Esophagus squamous epithelium (tissue), 5 donors: ENCODE measurements around the gene QRICH1. TPM values are rescaled to one million over a fixed set of nuclear protein-coding genes. Genes with fewer than 3 reads are reported as not detected.
A peak's percentile ranks its signal among the peaks of the same experiment; 100 is the strongest.

Source experiments
- DNase-seq: peaks from one replicate; lab custom pipeline; 2025; lab: John Stamatoyannopoulos, UW
- H3K27ac ChIP-seq, 4 donors: fragments of 200-600 bp; sonication (generic); one replicate each; pipeline ENCODE4 v1.5.1; 2016 to 2019; ENCODE audit warnings: mild to moderate bottlenecking in 1 of 4
- H3K27me3 ChIP-seq, 4 donors: fragments of 200-600 bp; sonication (generic); 1 replicate in 3 of 4; 2 replicates in 1 of 4; pipeline versions ENCODE4 v1.5.1 to v1.6.0; 2017 to 2021; ENCODE audit warnings: antibody characterized with exemption in 1 of 4
- H3K36me3 ChIP-seq, 3 donors: fragments of 200-600 bp; sonication (generic); one replicate each; pipeline ENCODE4 v1.5.1; 2016 to 2019
- H3K4me1 ChIP-seq, 3 donors: fragments of 200-600 bp; sonication (generic); one replicate each; pipeline ENCODE4 v1.5.1; 2017 to 2019
- H3K4me3 ChIP-seq, 4 donors: fragments of 200-600 bp; sonication (generic); 1 replicate in 3 of 4; 2 replicates in 1 of 4; pipeline ENCODE4 v1.5.1; 2016 to 2019; ENCODE audit warnings: mild to moderate bottlenecking in 2 of 4, moderate library complexity in 1 of 4
- H3K9me3 ChIP-seq, 3 donors: fragments of 200-600 bp; sonication (generic); one replicate each; pipeline ENCODE4 v1.5.1; 2016 to 2019
- POLR2A ChIP-seq, 4 donors: fragments of 450-650 bp; IDR thresholded peaks; one replicate each; pipeline ENCODE4 v1.6.1; 2017; ENCODE audit warnings: antibody characterized with exemption in 4 of 4, mild to moderate bottlenecking in 4 of 4, moderate library complexity in 3 of 4
- WGBS, 2 donors: methylation state at CpG; one replicate each; pipeline ENCODE4 v1.1.5; 2018; 5-methylcytosine and 5-hydroxymethylcytosine counted together
- intact Hi-C: fragments of 100-400 bp; cut with DNase I; formaldehyde crosslinking; loops from one replicate; pipeline ENCODE4 v1.15.0; 2022
- total RNA-seq, 4 donors: library from RNA; depleted of rRNA; stranded (reverse); fragments of >200 nt; gene quantifications; one replicate each; pipeline ENCODE4 v1.1.0, GENCODE V29; 2016
- TF ChIP-seq, protein P1 (sequence below), 6 experiments: fragments of 450-650 bp in 4 of 6; fragments of 200-600 bp in 2 of 6; sonication (generic) in 2 of 6; IDR thresholded peaks; one replicate each; pipeline ENCODE4 v1.5.1; 2016 to 2019; ENCODE audit warnings: antibody characterized with exemption in 6 of 6, mild to moderate bottlenecking in 4 of 6, moderate library complexity in 4 of 6
- donor health status: DM: yes; HTN: yes; CAD: no.

Gene QRICH1
- total RNA-seq, 4 donors from 2014 or later = 36.8 to 85.6 (median 49.1) TPM

DNA sequence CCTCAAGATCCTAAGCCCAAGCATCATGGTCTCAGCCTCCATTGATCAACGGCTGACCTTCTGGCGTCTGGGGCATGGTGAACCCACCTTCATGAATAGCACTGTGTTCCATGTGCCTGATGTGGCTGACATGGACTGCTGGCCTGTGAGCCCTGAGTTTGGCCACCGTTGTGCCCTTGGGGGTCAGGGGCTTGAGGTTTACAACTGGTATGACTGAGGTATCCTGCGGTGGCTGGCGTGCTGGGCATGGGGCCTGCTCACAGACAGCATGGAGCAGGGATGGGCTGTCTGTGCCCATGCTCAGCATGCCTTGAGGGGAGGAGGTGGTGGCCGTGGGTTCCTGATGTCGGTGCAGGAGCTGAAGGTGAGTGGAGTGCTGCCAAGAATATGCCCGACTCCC, 78.8 kb downstream of the QRICH1 start:
- no peak overlapping the region for H3K27ac ChIP-seq
- intact Hi-C loops = no loop called here
- peaks cover 23 to 61% (median 30%) of the 10 kb centered on the region in 3 donors for H3K4me1 ChIP-seq
- H3K9me3 ChIP-seq = no peaks in the 10 kb centered on the region
- WGBS, 2 donors = 55 to 71% methylated on average over 2 to 7 of the region's 8 CpGs
- no peak overlapping the region for H3K4me3 ChIP-seq
- H3K36me3 ChIP-seq = peaks cover 11 to 59% (median 23%) of the 10 kb centered on the region in 3 donors
- DNase-seq = no peak
- H3K27me3 ChIP-seq = no peaks in the 10 kb centered on the region
- TF ChIP-seq POLR2A (IDR thresholded peaks at IDR 0.05) = no peak
- TF ChIP-seq, protein P1, sequence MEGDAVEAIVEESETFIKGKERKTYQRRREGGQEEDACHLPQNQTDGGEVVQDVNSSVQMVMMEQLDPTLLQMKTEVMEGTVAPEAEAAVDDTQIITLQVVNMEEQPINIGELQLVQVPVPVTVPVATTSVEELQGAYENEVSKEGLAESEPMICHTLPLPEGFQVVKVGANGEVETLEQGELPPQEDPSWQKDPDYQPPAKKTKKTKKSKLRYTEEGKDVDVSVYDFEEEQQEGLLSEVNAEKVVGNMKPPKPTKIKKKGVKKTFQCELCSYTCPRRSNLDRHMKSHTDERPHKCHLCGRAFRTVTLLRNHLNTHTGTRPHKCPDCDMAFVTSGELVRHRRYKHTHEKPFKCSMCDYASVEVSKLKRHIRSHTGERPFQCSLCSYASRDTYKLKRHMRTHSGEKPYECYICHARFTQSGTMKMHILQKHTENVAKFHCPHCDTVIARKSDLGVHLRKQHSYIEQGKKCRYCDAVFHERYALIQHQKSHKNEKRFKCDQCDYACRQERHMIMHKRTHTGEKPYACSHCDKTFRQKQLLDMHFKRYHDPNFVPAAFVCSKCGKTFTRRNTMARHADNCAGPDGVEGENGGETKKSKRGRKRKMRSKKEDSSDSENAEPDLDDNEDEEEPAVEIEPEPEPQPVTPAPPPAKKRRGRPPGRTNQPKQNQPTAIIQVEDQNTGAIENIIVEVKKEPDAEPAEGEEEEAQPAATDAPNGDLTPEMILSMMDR (IDR thresholded peaks at IDR 0.05) = no peak

DNA sequence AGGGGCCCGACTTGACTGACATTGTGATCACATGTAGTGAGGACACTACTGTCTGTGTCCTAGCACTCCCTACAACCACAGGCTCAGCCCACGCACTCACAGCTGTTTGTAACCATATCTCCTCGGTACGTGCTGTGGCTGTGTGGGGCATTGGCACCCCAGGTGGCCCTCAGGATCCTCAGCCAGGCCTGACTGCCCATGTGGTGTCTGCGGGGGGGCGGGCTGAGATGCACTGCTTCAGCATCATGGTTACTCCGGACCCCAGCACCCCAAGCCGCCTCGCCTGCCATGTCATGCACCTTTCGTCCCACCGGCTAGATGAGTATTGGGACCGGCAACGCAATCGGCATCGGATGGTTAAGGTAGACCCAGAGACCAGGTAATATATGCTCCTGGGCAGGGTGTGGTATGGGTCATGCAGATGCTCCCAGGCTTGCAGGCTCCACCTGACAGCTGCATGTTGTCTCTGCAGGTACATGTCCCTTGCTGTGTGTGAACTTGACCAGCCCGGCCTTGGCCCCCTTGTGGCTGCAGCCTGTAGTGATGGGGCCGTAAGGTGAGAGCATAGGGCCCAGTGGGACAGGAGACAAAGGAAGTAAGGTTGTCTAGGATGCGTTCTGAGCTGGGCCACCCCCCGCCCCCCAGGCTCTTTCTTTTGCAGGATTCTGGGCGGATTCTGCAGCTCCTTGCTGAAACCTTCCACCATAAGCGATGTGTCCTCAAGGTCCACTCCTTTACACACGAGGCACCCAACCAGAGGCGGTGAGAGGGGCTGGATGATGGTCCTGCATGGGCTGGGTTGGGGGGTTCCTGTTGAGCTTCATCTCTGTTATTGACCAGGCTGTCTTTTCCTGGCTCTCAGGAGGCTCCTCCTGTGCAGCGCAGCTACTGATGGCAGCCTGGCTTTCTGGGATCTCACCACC, 79.9 kb downstream of the QRICH1 start:
- peaks cover 11 to 60% (median 23%) of the 10 kb centered on the region in 3 donors for H3K36me3 ChIP-seq
- WGBS, 2 donors = 64 to 71% methylated on average over 10 to 15 of the region's 24 CpGs
- TF ChIP-seq, protein P1 (IDR thresholded peaks at IDR 0.05) = peak in 5 of 6 experiments; percentile 31 to 72 (median 47)
- TF ChIP-seq POLR2A (IDR thresholded peaks at IDR 0.05) = no peak
- no peak for DNase-seq
- H3K9me3 ChIP-seq = no peaks in the 10 kb centered on the region
- no peaks in the 10 kb centered on the region for H3K27me3 ChIP-seq
- H3K4me1 ChIP-seq = peaks cover 14 to 58% (median 19%) of the 10 kb centered on the region in 3 donors
- no peak overlapping the region for H3K27ac ChIP-seq
- intact Hi-C loops = no loop called here
- H3K4me3 ChIP-seq = no peak overlapping the region

DNA sequence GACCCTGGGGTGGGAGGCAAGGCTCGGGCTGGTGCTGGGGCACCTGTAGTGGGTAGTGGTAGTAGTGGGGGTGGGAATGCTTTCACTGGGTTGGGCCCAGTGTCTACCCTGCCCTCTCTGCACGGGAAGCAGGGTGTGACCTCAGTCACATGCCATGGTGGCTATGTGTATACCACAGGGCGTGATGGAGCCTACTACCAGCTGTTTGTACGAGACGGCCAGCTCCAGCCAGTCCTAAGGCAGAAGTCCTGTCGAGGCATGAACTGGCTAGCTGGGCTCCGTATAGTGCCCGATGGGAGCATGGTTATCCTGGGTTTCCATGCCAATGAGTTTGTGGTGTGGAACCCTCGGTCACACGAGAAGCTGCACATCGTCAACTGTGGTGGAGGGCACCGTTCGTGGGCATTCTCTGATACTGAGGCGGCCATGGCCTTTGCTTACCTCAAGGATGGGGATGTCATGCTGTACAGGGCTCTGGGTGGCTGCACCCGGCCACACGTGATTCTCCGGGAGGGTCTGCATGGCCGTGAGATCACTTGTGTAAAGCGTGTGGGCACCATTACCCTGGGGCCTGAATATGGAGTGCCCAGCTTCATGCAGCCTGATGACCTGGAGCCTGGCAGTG, 80.6 kb downstream of the QRICH1 start:
- H3K36me3 ChIP-seq = peaks cover 11 to 64% (median 23%) of the 10 kb centered on the region in 3 donors
- peaks cover 10 to 60% (median 20%) of the 10 kb centered on the region in 3 donors for H3K4me1 ChIP-seq
- TF ChIP-seq POLR2A (IDR thresholded peaks at IDR 0.05) = no peak
- TF ChIP-seq, protein P1 (IDR thresholded peaks at IDR 0.05) = no peak
- no peak overlapping the region for H3K27ac ChIP-seq
- no peak for DNase-seq
- WGBS, 2 donors = 77 to 83% methylated on average over 6 to 9 of the region's 19 CpGs
- no peak overlapping the region for H3K4me3 ChIP-seq
- intact Hi-C loops = no loop called here
- H3K9me3 ChIP-seq = no peaks in the 10 kb centered on the region
- H3K27me3 ChIP-seq = no peaks in the 10 kb centered on the region

DNA sequence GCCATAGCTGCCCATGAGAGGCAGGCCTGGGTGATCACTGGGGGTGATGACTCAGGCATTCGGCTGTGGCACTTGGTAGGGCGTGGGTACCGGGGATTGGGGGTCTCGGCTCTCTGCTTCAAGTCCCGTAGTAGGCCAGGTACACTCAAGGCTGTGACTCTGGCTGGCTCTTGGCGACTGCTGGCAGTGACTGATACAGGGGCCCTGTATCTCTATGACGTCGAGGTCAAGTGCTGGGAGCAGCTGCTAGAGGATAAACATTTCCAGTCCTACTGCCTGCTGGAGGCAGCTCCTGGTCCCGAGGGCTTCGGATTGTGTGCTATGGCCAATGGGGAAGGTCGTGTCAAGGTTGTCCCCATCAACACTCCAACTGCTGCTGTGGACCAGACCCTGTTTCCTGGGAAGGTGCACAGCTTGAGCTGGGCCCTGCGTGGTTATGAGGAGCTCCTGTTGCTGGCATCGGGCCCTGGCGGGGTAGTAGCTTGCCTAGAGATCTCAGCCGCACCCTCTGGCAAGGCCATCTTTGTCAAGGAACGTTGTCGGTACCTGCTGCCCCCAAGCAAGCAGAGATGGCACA, 81.3 kb downstream of the QRICH1 start:
- intact Hi-C loops = no loop called here
- Histone ChIP-seq H3K36me3 (peaks cover 11 to 64% (median 23%) of the 10 kb centered on the region in 3 donors), H3K4me3 (no peak overlapping the region), H3K27me3 (no peaks in the 10 kb centered on the region), H3K9me3 (no peaks in the 10 kb centered on the region), H3K4me1 (peaks cover 14 to 60% (median 21%) of the 10 kb centered on the region in 3 donors), H3K27ac (no peak overlapping the region)
- TF ChIP-seq POLR2A (IDR thresholded peaks at IDR 0.05) = no peak
- TF ChIP-seq, protein P1 (IDR thresholded peaks at IDR 0.05) = no peak
- 40 to 80% methylated on average over 1 of the region's 17 CpGs for WGBS, 2 donors
- DNase-seq = no peak
